CD4-positive, alpha-beta T cell treated with Interleukin-4 for 1 hour (primary cell): ENCODE results near the gene CRYBG1.
A peak's percentile ranks its signal among the peaks of the same experiment; 100 is the strongest.
"Not testable (repeated sequence)": the region's sequence is repeated elsewhere in the genome, so short reads cannot be mapped to it uniquely, and the experiment has no call there.

Experiments
- DNase-seq, 2 donors: peaks; one replicate each; pipeline ENCODE4 v3.0.0-alpha.2; 2020 to 2022

CRYBG1 gene

GRCh38 chr6:106509420-106510089, 149.0 kb downstream of the CRYBG1 start:
- DNase-seq, result peak in 1 of 2 donors; percentile 63

GRCh38 chr6:106510090-106510970, 149.8 kb downstream of the CRYBG1 start:
- peak; percentile 70 to 73 for DNase-seq

- peak; percentile 33 to 47 for DNase-seq
Observed at GRCh38 chr6:106511288-106512047, 151.0 kb downstream of the CRYBG1 start.

- DNase-seq, result peak; percentile 78 to 81
Observed at GRCh38 chr6:106512048-106512967, 151.8 kb downstream of the CRYBG1 start.

GRCh38 chr6:106512968-106513574, 152.6 kb downstream of the CRYBG1 start:
- no peak for DNase-seq

GRCh38 chr6:106513808-106514582, 153.5 kb downstream of the CRYBG1 start:
- peak in 1 of 2 donors; percentile 41 for DNase-seq

- DNase-seq, result no peak
Observed at GRCh38 chr6:106514583-106514885, 154.0 kb downstream of the CRYBG1 start.

GRCh38 chr6:106515582-106515981, 155.1 kb downstream of the CRYBG1 start:
- DNase-seq, result not testable (repeated sequence)

GRCh38 chr6:106516616-106517015, 156.1 kb downstream of the CRYBG1 start:
- peak in 1 of 2 donors; percentile 40 for DNase-seq

GRCh38 chr6:106517706-106518105, 157.2 kb downstream of the CRYBG1 start:
- no peak for DNase-seq

- no peak for DNase-seq
Observed at GRCh38 chr6:106518748-106519147, 158.2 kb downstream of the CRYBG1 start.

- DNase-seq, result peak; percentile 81 to 83
Observed at GRCh38 chr6:106519460-106520394, 159.2 kb downstream of the CRYBG1 start.

GRCh38 chr6:106520711-106521401, 160.3 kb downstream of the CRYBG1 start:
- peak; percentile 90 to 94 for DNase-seq

GRCh38 chr6:106522562-106523250, 162.2 kb downstream of the CRYBG1 start:
- peak in 1 of 2 donors; percentile 43 for DNase-seq

GRCh38 chr6:106525107-106525881, 164.8 kb downstream of the CRYBG1 start:
- peak in 1 of 2 donors; percentile 65 for DNase-seq

- peak in 1 of 2 donors; percentile 61 for DNase-seq
Observed at GRCh38 chr6:106525882-106526275, 165.4 kb downstream of the CRYBG1 start.

GRCh38 chr6:106527117-106527516, 166.6 kb downstream of the CRYBG1 start:
- DNase-seq, result no peak

- no peak for DNase-seq
Observed at GRCh38 chr6:106527979-106528378, 167.5 kb downstream of the CRYBG1 start.
